MM.1S (cell line): ENCODE data around the gene MAPRE3.

ENCODE experiments used
- DNase-seq: peaks from one replicate; pipeline ENCODE4 v3.0.0-alpha.2; 2015
- H2AFZ ChIP-seq: fragments of 300-600 bp; sonication (generic); 2 replicates; pipeline ENCODE4 v1.6.0; 2016; ENCODE audit warnings: antibody characterized with exemption, low read length
- H3F3A ChIP-seq: fragments of 300-600 bp; sonication (generic); 2 replicates; pipeline ENCODE4 v1.6.1; 2016; ENCODE audit warnings: mild to moderate bottlenecking, antibody characterized with exemption, low read length, moderate library complexity, mixed read lengths; ENCODE audit not compliant: insufficient read depth
- H3K27ac ChIP-seq: fragments of 300-600 bp; sonication (generic); 2 replicates; pipeline ENCODE4 v1.5.1; 2016; ENCODE audit warnings: mild to moderate bottlenecking, low read length
- H3K27me3 ChIP-seq: fragments of 300-600 bp; sonication (generic); replicated peaks from 2 replicates; pipeline ENCODE4 v1.6.0; 2016; ENCODE audit warnings: low read length; ENCODE audit not compliant: insufficient read depth
- H3K36me3 ChIP-seq: fragments of 300-600 bp; sonication (generic); replicated peaks from 2 replicates; pipeline ENCODE4 v1.6.1; 2016; ENCODE audit warnings: mild to moderate bottlenecking, low read length, mixed read lengths; ENCODE audit not compliant: insufficient read depth
- H3K4me1 ChIP-seq: fragments of 300-600 bp; sonication (generic); 2 replicates; pipeline ENCODE4 v1.6.1; 2016; ENCODE audit warnings: low read length, mixed read lengths
- H3K4me2 ChIP-seq: fragments of 300-600 bp; sonication (generic); 2 replicates; pipeline ENCODE4 v1.6.0; 2016; ENCODE audit warnings: low read depth, low read length
- H3K4me3 ChIP-seq: fragments of 300-600 bp; sonication (generic); 2 replicates; pipeline ENCODE4 v1.5.1; 2016; ENCODE audit warnings: low read length, mixed read lengths
- H3K79me2 ChIP-seq: fragments of 300-600 bp; sonication (generic); 2 replicates; pipeline ENCODE4 v1.6.1; 2016; ENCODE audit warnings: mixed run types, low read length, mixed read lengths
- H3K9ac ChIP-seq: fragments of 300-600 bp; sonication (generic); 2 replicates; pipeline ENCODE4 v1.6.1; 2016; ENCODE audit warnings: low read length, mixed read lengths
- H3K9me2 ChIP-seq: fragments of 300-600 bp; sonication (generic); replicated peaks from 2 replicates; pipeline ENCODE4 v1.6.1; 2016; ENCODE audit warnings: mild to moderate bottlenecking, low read length, mixed read lengths; ENCODE audit not compliant: insufficient read depth
- H3K9me3 ChIP-seq: fragments of 300-600 bp; sonication (generic); replicated peaks from 2 replicates; pipeline ENCODE4 v1.6.1; 2016; ENCODE audit warnings: mild to moderate bottlenecking, low read length, mixed read lengths; ENCODE audit not compliant: insufficient read depth
- H4K20me1 ChIP-seq: fragments of 300-600 bp; sonication (generic); 2 replicates; pipeline ENCODE4 v1.6.1; 2016; ENCODE audit warnings: mild to moderate bottlenecking, low read length, moderate library complexity, mixed read lengths; ENCODE audit not compliant: insufficient read depth
- EZH2 ChIP-seq: fragments of 300-600 bp; sonication (generic); optimal IDR thresholded peaks from 2 replicates; pipeline ENCODE3; 2017; ENCODE audit warnings: low read depth, mild to moderate bottlenecking, antibody characterized with exemption, low read length, mixed read lengths
- EZH2phosphoT487 ChIP-seq: fragments of 300-600 bp; sonication (generic); IDR thresholded peaks from 2 replicates; pipeline ENCODE4 v1.6.1; 2018; ENCODE audit warnings: antibody characterized with exemption, low read length
- TF ChIP-seq, protein P1 (sequence below): fragments of 300-600 bp; sonication (generic); IDR thresholded peaks from 2 replicates; pipeline ENCODE4 v1.5.1; 2016; ENCODE audit warnings: antibody characterized with exemption, low read length, mixed read lengths

Gene MAPRE3

DNA sequence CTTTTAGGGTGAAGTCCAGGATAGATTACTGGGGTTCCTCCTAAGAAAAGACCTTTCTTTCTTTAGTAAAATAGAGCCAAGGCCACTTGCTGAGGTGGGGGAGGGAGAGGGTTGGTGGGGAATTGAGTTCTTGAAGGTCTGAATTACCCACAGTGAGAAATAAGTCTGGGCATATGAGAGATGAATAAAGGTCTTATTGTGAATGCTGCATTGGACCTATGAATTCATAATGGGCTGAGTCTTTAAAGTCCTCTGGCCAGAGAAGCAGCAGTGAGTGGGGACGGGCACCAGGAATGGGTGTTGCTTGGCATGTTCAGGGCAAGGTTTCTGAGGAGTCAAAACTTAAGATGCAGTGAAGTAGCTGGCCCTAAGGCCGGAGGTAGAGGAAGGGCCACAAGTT, 10.5 kb downstream of the MAPRE3 start:
- H3K36me3 ChIP-seq: no peaks in the 10 kb centered on the region
- DNase-seq: no peak
- H3K9me3 ChIP-seq: no peaks in the 10 kb centered on the region
- H3K27ac ChIP-seq: no peak overlapping the region
- H3K27me3 ChIP-seq: no peaks in the 10 kb centered on the region
- no peaks in the 10 kb centered on the region for H4K20me1 ChIP-seq
- TF ChIP-seq EZH2phosphoT487 (no peak), EZH2 (no peak)
- TF ChIP-seq, protein P1, sequence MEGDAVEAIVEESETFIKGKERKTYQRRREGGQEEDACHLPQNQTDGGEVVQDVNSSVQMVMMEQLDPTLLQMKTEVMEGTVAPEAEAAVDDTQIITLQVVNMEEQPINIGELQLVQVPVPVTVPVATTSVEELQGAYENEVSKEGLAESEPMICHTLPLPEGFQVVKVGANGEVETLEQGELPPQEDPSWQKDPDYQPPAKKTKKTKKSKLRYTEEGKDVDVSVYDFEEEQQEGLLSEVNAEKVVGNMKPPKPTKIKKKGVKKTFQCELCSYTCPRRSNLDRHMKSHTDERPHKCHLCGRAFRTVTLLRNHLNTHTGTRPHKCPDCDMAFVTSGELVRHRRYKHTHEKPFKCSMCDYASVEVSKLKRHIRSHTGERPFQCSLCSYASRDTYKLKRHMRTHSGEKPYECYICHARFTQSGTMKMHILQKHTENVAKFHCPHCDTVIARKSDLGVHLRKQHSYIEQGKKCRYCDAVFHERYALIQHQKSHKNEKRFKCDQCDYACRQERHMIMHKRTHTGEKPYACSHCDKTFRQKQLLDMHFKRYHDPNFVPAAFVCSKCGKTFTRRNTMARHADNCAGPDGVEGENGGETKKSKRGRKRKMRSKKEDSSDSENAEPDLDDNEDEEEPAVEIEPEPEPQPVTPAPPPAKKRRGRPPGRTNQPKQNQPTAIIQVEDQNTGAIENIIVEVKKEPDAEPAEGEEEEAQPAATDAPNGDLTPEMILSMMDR: no peak
- H3K4me1 ChIP-seq: no peaks in the 10 kb centered on the region
- no peak overlapping the region for H2AFZ ChIP-seq
- no peak overlapping the region for H3K4me2 ChIP-seq
- H3K9me2 ChIP-seq: no peaks in the 10 kb centered on the region
- H3F3A ChIP-seq: no peaks in the 10 kb centered on the region
- no peak overlapping the region for H3K4me3 ChIP-seq
- H3K79me2 ChIP-seq: no peaks in the 10 kb centered on the region
- no peak overlapping the region for H3K9ac ChIP-seq

DNA sequence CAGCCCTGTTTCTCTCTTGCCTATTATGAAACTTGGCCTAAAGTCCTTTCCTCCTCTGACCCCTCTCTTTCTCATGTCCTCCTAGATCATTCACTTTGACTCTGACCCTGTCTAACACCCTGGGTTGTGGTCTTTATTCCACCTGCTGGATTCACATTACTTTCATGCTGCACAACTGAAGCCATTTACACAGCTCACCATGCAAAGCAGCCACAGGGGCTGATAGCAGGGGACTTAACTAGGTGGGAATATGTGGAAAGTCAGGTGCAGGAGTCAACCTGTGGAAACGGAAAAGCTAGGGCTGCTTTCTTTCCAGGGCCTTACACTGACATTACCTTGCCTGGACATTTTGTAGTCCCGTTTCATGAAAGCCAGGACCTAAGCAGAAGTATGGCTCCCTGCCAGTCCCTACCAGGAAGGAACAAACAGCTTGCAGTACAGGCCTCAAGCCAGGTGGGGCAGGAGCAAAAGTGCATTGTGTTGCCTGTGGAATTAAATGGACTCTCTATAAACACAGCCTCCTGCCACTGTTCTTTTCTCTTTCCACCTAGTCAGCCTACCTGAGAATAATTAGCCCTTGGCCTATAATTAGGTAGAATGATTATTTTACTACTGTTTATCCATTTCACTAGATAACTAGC, 11.8 kb downstream of the MAPRE3 start:
- Histone ChIP-seq H3K4me2 (no peak overlapping the region), H3K9me2 (no peaks in the 10 kb centered on the region), H2AFZ (no peak overlapping the region), H3K4me3 (no peak overlapping the region), H3K27ac (no peak overlapping the region), H3K4me1 (no peaks in the 10 kb centered on the region), H3K9me3 (no peaks in the 10 kb centered on the region), H3F3A (no peaks in the 10 kb centered on the region), H4K20me1 (no peaks in the 10 kb centered on the region), H3K79me2 (no peaks in the 10 kb centered on the region), H3K36me3 (no peaks in the 10 kb centered on the region), H3K27me3 (no peaks in the 10 kb centered on the region), H3K9ac (no peak overlapping the region)
- TF ChIP-seq, protein P1: peak; percentile 17; the same call in 1 of the 2 replicates
- TF ChIP-seq EZH2: no peak
- DNase-seq: no peak

DNA sequence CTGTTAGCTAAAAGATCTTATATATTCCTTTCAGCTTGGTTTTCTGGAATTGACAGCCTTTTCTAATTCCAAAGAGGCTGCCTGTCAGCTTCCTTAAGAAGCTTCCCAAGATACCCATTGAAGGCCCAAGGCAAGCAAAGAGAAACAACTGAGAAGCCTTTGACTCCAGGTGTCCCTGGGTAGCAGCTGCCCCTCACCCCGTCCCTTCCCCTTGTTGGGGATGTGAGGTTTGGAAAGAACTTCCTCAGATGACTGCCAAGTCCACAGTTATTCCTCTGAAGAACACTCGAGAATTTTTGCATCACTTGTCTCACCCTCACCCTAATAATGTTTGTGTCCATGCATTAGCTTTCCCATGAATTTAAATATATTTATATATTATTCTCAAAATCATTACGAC, 13.3 kb downstream of the MAPRE3 start:
- H3K36me3 ChIP-seq: no peaks in the 10 kb centered on the region

More for the DNA sequence above, 13.3 kb downstream of the MAPRE3 start:
- no peak overlapping the region for H3K27ac ChIP-seq
- no peaks in the 10 kb centered on the region for H3K9me3 ChIP-seq
- H2AFZ ChIP-seq: no peak overlapping the region
- no peaks in the 10 kb centered on the region for H3K79me2 ChIP-seq
- no peaks in the 10 kb centered on the region for H3K4me1 ChIP-seq
- H3F3A ChIP-seq: no peaks in the 10 kb centered on the region
- H4K20me1 ChIP-seq: no peaks in the 10 kb centered on the region
- no peak overlapping the region for H3K4me3 ChIP-seq
- no peaks in the 10 kb centered on the region for H3K27me3 ChIP-seq
- no peak overlapping the region for H3K4me2 ChIP-seq
- no peak for DNase-seq
- no peak overlapping the region for H3K9ac ChIP-seq
- H3K9me2 ChIP-seq: no peaks in the 10 kb centered on the region
- TF ChIP-seq EZH2phosphoT487: no peak
- TF ChIP-seq, protein P1: no peak
- no peak for TF ChIP-seq EZH2
